Right forelimb (tissue), 1 donor: Measurements from ENCODE around the gene SLC25A25.
A peak's percentile ranks its signal among the peaks of the same experiment; 100 is the strongest.

Experiments
- DNase-seq: peaks from one replicate; pipeline ENCODE4 v3.0.0-alpha.2; 2018

SLC25A25 gene

DNA sequence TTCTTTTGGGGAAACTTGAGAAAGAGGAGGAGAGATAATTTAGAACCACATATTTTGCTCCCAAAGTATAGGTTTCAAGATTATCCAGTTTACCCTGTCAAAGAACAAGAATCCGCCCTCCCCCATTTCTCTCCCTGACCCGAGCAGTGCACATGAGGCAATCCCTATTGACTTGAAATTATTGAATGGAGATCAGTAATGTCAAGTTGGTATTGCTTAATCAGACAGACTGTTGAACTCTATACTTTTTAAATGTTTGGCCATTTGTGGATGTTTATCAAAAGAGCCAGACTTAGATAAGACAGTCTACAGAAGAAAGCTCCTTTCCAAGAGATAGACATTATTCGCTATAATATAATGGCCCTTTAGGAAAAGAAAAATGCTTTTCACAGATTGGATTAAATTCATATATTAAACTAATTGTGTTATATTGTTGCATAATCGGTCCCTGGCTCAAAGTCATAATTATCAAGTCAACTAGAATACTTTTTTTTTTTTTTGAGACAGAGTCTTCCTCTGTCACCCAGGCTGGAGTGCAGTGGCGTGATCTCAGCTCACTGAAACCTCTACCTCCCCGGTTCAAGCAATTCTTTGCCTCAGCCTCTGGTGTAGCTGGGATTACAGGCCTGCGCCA is 5.3 kb downstream of the SLC25A25 start:
- no peak for DNase-seq

DNA sequence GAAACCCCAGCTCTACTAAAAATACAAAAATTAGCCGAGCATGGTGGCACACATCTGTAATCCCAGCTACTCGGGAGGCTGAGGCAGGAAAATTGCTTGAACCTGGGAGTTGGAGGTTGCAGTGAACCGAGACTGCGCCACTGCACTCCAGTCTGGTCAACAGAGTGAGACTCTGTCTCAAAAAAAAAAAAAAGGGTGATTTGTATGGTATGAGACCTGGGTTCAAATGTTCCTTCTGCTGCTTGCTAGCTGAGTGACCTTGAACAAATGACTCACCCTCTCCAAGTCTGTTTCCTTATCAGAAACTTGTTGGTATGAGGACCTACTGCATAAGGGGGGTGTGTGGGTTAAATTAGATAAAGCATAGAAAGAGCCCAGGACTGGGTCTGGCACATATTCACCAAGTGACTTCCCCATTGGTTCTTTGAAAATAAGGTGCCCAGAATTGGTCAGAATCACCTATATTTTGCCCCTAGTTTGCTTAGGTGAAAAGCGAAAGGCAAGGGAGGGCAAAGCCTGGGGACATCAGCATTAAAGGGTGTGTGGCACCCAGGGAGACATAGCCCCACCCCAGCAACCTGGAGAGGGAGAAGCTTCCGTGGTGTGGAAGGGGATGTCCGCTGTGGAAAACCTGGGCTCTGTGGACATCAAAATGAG is 9.9 kb downstream of the SLC25A25 start:
- DNase-seq: no peak

DNA sequence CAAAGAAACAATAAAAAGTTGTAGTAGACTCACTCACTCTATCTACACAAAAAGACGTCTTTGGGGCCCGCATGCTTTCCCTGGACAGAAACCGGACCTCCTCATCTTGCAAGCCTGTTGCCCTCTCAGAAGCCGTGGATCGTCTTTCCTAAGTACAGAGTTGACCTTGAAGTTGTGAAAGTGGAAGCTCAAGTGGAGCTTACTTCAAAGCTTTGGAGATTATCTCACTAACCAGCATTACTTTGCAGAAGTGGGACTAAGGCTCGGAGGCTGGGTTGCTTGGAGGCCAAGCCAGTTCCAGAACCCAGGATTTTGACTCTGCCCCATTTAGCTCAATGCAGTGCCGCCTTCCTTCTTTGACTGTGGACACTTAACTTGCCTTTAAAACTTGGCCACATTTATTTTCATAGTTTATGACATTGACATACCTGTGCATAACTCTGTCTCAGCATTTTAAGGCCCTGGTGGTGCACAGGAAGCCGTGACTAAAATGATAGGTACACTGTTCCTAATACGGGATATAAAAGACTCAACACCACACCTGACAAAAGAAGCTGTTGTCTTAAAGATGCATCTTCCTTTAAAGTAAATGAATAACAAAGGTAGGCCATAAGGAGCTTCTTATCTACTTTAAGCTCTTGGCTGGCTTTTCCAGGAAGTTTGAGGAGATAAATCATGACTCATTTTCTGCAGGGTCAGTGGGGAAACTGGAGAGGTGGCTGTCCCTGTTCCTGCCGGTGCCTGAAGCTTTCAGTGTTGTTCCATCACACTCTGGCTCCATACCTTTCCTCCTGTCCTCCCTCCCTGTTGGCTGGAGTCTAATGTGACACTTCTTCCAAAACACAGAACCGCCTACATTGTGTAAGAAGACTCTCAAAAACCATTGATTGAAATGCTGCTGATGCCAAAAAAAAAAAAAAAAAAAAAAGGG is 10.7 kb downstream of the SLC25A25 start:
- no peak for DNase-seq

DNA sequence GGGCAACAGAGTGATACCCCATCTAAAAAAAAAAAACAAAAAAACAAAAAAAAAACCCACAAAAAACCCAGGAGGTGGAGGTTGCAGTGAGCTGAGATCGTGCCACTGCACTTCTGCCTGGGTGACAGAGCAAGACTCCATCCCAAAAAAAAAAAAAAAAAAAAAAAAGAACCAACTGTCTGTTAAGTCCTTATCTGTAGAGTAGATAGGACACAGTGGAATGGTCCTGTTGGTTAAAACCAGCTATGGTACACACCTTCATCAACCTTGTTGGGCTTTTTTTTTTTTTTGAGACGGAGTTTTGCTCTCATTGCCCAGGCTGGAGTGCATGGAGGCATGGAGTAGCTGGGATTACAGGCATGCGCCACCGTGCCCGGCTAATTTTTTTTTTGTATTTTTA is 12.2 kb downstream of the SLC25A25 start:
- DNase-seq: no peak

DNA sequence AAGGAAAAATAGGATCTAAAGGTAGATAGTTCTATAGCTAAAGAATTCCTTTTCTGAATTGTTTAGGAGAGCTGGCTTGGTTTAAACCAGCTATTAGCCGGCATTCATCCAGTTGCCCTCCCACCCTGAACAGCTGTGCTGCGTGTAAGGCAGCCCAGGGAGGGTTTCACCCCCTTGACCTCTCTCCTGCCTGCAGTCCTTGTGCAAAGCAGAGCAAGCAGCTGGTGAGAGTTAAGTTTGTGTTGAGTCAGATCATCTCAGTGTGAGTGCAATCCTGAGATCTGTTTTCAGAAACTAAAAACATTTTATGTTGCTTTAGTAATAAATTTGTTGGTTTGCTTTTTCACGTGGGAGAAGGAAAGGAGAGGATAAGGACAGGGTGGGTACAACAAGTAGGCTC is 13.0 kb downstream of the SLC25A25 start:
- no peak for DNase-seq

DNA sequence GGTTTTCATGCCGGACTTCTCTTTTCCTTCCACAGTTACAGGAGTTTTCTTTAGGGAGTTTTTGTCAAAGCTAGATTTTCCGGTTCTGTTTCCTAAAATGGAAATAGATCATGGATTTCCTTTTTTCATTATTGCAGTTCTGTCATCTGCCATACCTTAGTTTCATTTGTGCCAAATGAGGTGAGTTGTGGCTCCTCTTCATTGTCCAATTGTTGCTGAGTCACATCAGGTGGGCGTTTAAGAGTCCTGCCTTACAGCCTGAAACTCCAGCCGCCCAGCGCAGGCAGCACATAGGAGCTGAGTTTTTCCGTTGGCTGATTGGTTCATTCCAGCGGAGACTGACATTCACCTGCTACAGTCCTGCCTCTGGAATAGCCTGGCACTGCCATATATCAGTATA is 14.1 kb downstream of the SLC25A25 start:
- DNase-seq: no peak

DNA sequence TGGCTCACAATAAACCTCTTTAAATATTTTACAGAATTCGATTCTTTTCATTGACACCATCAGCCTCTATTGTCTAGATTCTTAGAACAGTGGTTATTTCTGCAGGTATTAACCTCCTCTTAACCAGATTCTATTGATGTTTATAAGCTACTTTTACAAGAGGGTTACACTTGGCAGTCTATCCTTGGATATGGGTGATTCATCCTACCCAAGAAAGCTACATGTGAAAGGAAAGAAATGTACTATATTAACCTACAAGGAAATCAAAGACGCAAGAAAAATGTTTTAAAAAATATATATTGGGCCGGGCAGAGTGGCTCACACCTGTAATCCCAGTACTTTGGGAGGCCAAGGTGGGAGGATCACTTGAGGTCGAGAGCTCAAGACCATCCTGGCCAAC is 16.7 kb downstream of the SLC25A25 start:
- no peak for DNase-seq

DNA sequence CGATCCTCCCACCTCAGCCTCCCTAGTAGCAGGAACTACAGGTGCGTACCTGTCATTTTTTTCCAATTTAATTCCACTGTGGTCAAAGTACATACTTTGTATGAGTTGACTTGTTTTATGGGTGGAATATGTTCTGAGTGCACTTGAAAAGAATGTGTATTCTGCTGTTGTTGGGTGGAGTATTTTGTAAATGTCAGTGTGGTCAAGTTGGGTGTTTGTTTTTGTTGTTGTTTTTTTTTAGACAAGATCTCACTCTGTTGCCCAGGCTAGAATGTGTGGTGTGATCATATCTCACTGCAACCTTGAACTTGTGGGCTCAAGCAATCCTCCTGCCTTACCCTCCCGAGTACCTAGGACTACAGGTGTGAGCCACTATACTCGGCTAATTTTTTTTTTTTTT is 17.9 kb downstream of the SLC25A25 start:
- no peak for DNase-seq

DNA sequence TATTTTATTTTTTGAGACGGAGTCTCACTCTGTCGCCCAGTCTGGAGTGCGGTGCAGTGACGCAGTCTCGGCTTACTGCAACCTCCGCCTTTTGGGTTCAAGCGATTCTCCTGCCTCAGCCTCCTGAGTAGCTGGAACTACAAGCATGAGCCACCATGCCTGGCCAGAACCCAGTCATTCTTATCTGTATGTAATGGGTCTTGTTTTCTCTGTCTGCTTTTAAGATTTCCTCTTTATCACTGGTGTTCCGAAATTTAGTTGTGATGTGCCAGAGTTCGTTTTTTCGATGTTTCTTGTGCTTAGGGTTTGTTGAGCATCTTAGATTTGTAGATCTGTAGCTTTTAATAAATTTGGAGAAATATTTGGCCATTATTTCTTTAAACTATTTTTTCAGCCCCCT is 19.2 kb downstream of the SLC25A25 start:
- no peak for DNase-seq

DNA sequence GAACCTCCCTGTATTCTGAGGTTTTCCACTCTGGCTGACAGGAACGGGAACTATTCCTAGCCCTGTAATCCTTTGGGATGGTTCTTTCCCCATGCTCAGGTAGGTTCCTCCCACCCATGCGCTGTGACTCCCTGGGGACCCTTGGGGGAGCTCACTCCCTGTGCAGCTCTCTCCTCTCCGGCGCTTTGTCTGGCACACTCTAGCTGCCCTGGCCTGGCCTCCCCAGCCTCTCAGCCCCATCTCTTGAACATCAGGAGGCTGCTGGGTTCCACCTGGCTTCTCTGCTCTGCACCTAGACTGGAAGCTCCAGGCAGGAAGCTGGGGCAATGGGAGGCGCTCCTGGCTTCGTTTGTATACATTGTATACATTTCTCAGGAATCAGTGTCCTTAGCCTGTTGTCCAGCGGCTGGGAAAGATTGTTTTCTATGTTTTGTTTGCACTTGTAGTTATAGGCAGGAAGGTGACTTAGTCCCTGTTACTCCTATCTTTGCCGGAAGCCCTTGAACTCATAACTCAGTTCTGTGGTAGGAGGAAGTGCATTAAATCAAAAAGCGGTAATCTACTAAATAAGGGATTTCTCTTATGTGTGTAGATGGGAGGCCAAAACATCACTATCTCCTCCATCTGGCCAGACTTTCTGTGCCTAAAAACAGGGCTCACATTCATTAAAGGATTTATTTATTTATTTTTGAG is 20.4 kb downstream of the SLC25A25 start:
- no peak for DNase-seq

DNA sequence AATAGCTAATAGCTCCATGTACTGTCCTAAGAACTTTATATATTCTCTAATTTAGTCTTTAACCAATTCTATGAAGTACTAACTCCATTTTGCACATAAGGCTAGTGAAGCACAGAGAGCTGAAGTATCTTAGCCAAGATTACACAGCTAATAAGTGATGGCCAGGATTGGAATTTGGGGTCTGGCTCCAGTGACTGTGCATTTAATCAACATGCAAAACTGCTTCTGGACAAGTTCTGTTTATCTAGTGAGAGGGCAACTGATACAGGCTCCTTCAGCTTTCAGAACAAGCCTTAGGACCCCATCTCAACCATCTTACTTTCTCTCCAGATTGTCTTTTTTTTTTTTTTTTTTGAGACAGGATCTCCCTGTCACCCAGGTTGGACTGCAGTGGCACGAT is 21.3 kb downstream of the SLC25A25 start:
- DNase-seq: no peak

DNA sequence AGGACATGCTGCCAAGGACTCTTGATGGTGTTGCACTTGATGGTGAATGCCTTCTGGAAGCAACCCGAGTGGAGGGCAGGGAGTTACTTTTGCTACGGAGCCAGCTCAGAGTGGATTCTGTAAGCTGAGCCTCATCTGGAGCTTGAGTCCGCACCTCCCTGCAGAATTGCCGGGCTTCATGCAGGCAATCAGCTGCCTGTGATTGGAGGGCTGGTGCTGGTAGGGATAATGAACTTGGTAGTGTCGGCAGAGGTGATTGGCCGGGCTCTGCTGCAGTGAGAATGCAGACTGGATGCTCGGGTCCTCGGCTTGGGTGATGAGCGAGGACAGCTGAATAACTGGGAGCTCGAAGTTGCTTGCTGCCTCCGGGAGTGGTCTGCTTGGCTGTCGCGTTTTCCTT is 23.1 kb downstream of the SLC25A25 start:
- peak; percentile 91 for DNase-seq

DNA sequence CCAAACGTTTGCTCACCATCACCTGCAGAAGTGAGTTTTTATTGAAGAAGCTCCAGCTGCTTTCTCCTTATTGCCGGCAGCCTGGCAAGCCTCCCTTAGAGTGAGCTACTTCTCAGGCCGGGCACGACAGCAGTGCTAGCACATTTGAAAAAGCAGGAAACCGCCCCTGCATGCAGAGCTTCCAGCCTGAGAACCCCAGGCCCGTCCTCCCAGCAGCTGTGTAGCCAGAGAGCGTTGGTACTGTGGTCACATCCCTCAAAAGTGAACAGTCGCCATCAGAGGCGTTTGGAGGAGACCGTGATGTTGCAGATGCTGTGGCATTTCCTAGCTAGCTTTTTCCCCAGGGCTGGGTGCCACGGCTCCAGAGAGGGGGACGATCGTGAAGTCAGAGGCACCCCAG is 23.5 kb downstream of the SLC25A25 start:
- no peak for DNase-seq

DNA sequence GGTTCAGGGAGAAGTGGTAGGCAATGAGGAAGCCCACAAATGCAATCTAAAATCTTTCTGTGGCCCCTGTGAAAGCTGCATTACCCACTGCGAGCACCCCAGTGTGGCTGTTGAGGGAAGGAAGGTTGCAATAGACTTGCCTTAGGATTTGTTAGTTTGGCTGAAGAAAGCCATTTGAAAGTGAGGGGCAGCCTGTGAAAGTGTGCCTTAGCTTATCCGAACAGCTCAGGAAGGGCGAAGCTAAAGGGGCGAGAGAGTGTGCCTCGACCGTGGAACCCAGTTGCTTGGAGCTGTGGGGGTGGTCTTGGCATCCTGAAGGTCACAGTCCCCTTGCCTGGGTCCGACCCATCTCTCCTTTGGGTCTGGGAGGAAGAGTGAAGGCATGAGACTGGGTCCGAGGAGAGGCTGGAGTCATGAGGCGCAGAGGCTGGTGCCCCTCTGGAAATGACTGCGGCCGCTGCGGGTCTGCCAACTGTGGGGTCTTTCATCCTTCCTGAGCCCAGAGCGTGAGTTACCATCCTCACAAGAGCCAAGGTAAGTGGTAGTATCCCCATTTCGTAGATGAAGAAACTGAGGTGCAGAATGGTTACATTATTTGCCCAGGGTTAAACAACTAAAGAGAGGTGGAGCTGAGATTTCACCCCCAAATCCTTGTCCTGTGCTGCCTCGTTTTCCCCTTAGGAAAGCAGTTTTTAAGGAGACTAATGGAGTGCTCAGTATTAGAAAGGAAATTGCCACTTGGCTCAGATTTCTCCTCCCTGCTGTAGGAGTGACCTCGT is 24.4 kb downstream of the SLC25A25 start:
- DNase-seq: no peak

DNA sequence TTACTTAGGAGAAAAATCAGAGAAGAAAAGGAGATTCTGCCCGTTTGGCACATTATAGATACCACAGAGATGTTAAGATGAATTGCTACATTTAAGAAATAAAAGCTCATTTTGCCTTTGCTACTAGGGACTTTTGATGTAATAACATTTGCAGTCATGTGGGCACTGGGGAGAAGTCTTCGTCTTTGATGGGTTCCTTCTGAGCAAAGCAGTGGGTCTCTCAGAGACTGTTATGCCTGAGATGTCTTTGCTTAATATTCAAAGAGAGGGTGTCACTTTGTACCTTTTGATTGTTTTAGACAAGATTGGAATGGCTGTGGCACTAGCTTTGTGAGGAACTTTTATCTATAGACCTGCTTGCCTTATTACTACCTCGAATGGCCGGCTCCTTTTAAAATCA is 25.0 kb downstream of the SLC25A25 start:
- DNase-seq: no peak

DNA sequence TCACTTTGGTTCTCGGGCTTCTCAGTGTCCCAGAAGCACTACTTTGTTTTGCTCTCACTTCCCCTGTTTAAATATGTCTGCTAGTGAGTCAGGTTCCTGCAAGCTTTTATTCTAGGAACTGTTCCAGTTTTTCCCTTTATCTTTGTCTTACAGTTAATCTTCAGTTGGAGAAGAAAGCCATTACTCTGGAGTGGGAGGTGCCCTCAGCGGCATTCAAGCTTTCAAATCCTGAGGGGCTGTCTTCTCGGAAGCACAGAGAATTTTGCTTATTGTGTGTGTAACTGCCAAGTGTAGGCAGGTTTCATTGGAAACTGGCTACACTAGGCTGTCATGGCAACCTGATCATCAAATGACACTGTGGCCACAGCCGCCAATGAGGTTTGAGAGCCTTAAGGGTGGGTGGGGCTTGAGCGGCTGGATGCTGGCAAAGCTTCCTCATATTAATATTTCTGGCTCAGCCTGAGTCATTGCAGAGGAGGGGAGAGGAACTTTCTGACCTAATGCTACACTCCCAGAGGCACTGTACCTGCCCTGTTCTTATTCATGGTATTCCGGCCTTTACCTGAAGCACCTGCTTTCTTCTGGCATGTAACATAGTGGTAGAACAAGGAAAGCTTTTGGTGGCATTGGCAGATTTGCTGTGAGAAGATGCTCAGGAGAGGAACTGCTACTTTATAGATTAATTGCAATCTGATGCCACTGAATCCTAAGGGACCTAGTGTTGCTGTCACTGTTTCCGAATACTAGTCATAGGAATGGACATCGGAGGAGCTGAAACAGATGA is 26.3 kb downstream of the SLC25A25 start:
- DNase-seq: peak; percentile 91

DNA sequence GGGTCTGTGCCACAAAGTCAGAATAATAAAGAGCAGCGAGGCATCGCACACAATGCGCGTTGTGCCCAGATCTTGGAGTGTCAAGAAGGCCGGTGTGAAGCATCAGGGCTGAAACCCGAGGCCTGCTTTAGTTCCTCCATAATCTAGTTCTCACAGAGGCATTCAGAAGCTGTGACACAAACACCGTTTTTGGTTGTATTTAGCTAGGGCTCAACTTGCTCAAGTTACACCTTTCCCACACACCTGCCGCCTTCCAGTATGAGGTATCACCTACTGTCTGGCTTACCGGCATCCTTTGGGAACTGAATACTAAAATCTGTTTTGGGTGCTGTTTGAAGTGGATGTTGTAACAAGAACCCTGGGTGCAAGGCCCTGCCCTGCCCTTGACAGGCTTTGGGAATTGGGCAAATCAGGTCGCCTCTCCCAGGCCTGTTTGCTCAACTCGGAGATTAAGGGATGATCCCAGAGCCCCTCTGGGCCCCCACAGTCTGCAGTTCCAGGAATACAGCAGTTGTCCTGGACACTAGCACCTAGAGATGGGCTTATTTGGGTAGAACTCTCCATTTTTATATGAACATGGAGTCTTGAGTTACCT is 27.0 kb downstream of the SLC25A25 start:
- DNase-seq: no peak

DNA sequence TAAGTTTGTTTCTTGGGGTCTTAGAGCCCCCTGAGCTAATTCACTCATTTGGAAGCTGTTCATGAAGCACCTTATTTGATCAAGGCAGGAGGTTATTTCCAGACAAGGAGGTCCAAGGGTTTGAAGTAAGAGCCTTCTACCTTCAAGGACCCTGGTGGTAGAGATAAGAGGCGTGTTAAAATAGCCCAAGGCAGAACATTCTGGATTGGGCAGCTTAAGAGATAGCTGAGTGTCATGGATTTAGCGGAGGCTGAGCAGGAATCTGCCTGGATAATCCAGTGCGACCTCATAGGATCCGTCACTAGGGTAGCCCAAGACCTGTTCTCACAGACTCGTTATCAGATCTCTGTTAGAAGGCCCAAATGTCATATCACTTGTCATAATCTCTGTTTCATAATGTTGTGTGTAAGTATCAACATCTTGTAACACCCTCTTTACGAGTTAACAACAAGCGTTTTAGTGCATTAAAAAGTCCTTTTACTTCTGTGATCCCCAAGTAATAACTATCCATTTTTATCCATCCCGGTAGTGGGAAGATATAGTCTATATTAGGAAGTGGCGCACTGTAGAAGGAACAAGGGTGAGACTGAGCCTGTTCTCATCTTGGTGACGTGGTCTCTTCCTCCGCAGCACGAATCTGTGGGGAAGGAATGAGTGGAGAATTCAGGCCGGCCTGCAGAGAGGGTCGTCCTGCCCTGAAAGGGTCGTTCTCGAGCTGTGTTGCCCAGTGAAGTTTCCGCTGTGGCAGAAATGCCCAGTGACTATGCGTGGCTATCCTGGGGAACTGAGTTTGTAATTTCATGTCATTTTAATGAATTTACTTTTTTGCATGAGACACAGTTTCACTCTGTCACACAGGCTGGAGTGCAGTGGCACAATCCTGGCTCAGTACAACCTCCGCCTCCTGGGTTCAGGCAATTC is 28.8 kb downstream of the SLC25A25 start:
- no peak for DNase-seq

DNA sequence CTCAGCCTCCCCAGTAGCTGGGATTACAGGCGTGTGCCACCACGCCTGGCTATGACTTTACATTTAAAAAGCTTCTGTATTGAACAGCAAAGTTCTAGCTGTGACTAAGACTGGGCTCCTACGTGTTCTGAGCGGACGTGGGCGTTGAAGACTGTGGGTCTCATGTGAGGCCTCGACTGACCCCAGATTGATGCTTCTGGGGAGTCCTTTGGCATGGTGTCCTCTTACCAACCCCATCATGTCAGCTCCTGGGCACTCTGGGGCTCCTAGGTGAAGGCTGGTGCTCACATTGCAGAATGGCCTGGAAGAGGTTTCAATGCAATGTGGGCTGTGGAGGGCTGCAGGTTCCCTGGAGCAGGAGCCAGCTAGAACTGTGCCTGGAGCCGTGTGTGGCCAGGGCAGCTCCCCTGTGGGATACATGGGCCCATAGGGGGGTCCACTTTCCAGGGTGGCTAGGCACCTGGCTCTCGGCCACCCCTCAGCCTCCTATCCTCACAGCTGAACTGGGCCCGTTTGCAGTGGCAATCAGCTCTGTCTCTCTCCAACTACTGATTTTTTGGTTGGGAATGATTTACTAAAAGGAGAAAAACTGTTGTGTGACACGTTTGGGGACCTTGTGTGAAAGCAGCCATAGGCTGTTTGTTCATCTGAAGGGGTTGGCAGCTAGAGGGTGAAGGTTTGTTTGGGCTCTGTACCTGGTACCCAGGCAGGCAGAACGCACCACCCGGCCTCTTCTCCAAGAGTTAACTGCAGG is 29.7 kb downstream of the SLC25A25 start:
- no peak for DNase-seq
